Loucy (cell line): ENCODE measurements around the gene CD180.

Source experiments
- H2AFZ ChIP-seq: fragments of 200-600 bp; sonication (generic); 2 replicates; pipeline ENCODE4 v1.6.0; 2016; ENCODE audit warnings: antibody characterized with exemption, mild to moderate bottlenecking, low read length, moderate library complexity
- H3F3A ChIP-seq: fragments of 200-600 bp; 2 replicates; pipeline ENCODE4 v1.6.0; 2016; ENCODE audit warnings: antibody characterized with exemption, low read depth, mild to moderate bottlenecking
- H3K27me3 ChIP-seq: fragments of 200-600 bp; sonication (generic); 2 replicates; pipeline ENCODE4 v1.6.1; 2014; ENCODE audit warnings: low read length, mild to moderate bottlenecking; ENCODE audit not compliant: insufficient read depth, poor library complexity, severe bottlenecking
- H3K36me3 ChIP-seq: fragments of 200-600 bp; sonication (generic); 2 replicates; pipeline ENCODE4 v1.6.1; 2016; ENCODE audit warnings: low read length; ENCODE audit not compliant: insufficient read depth
- H3K4me1 ChIP-seq: fragments of 200-600 bp; sonication (generic); 2 replicates; pipeline ENCODE4 v1.5.1; 2014; ENCODE audit warnings: low read length, mild to moderate bottlenecking; ENCODE audit not compliant: insufficient read depth, poor library complexity, severe bottlenecking
- H3K4me2 ChIP-seq: fragments of 200-600 bp; sonication (generic); 2 replicates; pipeline ENCODE4 v1.6.0; 2014; ENCODE audit warnings: antibody characterized with exemption, low read length, low read depth, mild to moderate bottlenecking; ENCODE audit not compliant: poor library complexity, severe bottlenecking
- H3K4me3 ChIP-seq: fragments of 200-600 bp; sonication (generic); 2 replicates; pipeline ENCODE4 v1.5.1; 2014; ENCODE audit warnings: low read length, mild to moderate bottlenecking, mixed read lengths; ENCODE audit not compliant: poor library complexity, severe bottlenecking
- H3K79me2 ChIP-seq: fragments of 200-600 bp; sonication (generic); 2 replicates; pipeline ENCODE4 v1.6.1; 2014; ENCODE audit warnings: low read length; ENCODE audit not compliant: insufficient read depth
- H3K9ac ChIP-seq: fragments of 200-600 bp; sonication (generic); 2 replicates; pipeline ENCODE4 v1.6.0; 2014; ENCODE audit warnings: mild to moderate bottlenecking, low read depth, low read length, moderate library complexity; ENCODE audit not compliant: poor library complexity, severe bottlenecking
- H3K9me2 ChIP-seq: fragments of 200-600 bp; sonication (generic); replicated peaks from 2 replicates; pipeline ENCODE4 v1.6.1; 2016; ENCODE audit warnings: low read depth, low read length, mixed read lengths
- H3K9me3 ChIP-seq: fragments of 200-600 bp; sonication (generic); 2 replicates; pipeline ENCODE4 v1.6.1; 2014; ENCODE audit warnings: mild to moderate bottlenecking, antibody characterized with exemption, low read length, low read depth; ENCODE audit not compliant: insufficient read depth
- H4K20me1 ChIP-seq: fragments of 200-600 bp; sonication (generic); 2 replicates; pipeline ENCODE4 v1.6.0; 2014; ENCODE audit warnings: antibody characterized with exemption, low read length, mild to moderate bottlenecking; ENCODE audit not compliant: insufficient read depth, poor library complexity, severe bottlenecking
- EZH2phosphoT487 ChIP-seq: fragments of 200-600 bp; IDR thresholded peaks from 2 replicates; pipeline ENCODE4 v1.6.1; 2018; ENCODE audit warnings: antibody characterized with exemption, mild to moderate bottlenecking, moderate library complexity, borderline replicate concordance
- TF ChIP-seq, protein P1 (sequence below): fragments of 200-600 bp; sonication (generic); conservative IDR thresholded peaks from 2 replicates; pipeline ENCODE4 v1.5.1; 2014; ENCODE audit warnings: mild to moderate bottlenecking, antibody characterized with exemption, low read length

The CD180 gene

DNA sequence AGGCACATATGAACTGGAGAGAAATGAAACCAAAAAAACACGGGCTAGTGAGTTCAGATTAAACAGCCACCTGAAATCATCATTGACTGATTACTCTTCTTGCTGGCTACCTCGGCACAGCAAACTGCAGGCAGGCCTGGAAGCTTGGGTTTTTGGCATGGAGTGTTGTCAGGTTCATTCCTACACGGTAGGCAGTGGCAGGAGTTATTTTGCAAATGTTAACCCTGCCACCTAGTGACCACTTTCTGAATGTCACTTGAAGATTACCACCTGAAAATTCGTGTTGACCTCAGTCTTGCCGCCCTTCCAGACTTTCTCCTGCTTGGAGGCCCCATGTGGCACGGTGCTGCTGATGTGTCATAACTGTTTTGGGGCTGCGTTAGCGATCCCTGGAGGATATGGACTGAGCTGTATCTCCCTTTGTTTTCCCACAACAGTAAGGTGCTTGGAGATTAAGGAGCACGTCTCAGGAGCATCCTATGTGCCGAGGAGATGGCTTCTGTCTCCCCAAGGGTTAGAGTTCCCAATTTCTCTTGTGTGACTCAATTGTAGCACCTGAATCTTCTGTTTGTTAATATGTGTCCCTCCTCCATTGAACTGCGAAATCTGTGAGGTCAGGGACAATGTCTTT lies 12.7 kb upstream of the CD180 start:
- H3K9me2 ChIP-seq = no peaks in the 10 kb centered on the region
- H2AFZ ChIP-seq = 0 out of 2 replicates have a peak overlapping the region, but pooled peaks have one; percentile 4
- H3K79me2 ChIP-seq = no peaks in the 10 kb centered on the region
- no peak overlapping the region for H3K9ac ChIP-seq
- TF ChIP-seq, protein P1, sequence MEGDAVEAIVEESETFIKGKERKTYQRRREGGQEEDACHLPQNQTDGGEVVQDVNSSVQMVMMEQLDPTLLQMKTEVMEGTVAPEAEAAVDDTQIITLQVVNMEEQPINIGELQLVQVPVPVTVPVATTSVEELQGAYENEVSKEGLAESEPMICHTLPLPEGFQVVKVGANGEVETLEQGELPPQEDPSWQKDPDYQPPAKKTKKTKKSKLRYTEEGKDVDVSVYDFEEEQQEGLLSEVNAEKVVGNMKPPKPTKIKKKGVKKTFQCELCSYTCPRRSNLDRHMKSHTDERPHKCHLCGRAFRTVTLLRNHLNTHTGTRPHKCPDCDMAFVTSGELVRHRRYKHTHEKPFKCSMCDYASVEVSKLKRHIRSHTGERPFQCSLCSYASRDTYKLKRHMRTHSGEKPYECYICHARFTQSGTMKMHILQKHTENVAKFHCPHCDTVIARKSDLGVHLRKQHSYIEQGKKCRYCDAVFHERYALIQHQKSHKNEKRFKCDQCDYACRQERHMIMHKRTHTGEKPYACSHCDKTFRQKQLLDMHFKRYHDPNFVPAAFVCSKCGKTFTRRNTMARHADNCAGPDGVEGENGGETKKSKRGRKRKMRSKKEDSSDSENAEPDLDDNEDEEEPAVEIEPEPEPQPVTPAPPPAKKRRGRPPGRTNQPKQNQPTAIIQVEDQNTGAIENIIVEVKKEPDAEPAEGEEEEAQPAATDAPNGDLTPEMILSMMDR = peak; percentile 76
- TF ChIP-seq EZH2phosphoT487 = no peak
- H3F3A ChIP-seq = peaks cover 3% of the 10 kb centered on the region
- H3K9me3 ChIP-seq = no peaks in the 10 kb centered on the region
- no peaks in the 10 kb centered on the region for H3K36me3 ChIP-seq
- H3K4me1 ChIP-seq = peaks cover 44% of the 10 kb centered on the region
- H3K27me3 ChIP-seq = no peaks in the 10 kb centered on the region
- H3K4me2 ChIP-seq = peak overlapping the region; percentile 10
- H4K20me1 ChIP-seq = no peaks in the 10 kb centered on the region
- no peak overlapping the region for H3K4me3 ChIP-seq

DNA sequence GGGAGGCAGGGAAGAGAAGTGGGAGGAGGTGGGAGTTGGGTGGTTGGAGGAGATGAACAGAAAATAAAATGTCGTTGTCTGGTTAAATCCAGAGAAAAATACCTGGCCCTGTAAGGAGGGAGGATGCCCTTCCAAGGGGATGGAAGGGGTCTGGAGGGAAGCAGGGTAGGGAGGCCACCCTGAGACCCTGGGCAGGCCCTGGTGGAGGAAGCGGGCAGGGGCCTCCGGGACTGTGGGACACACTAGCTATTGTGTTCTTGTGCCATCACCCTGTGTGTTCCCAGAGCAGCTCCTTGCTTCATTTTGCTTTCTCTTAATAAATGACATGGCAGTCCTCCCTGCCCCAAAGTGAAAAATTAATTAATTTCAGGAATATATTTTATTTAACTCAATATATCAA lies 11.8 kb upstream of the CD180 start:
- Histone ChIP-seq H3K9me3 (no peaks in the 10 kb centered on the region), H2AFZ (no peak overlapping the region), H3F3A (peaks cover 3% of the 10 kb centered on the region), H3K27me3 (no peaks in the 10 kb centered on the region), H3K9me2 (no peaks in the 10 kb centered on the region), H3K4me3 (no peak overlapping the region), H3K4me1 (peaks cover 50% of the 10 kb centered on the region), H3K4me2 (no peak overlapping the region), H3K9ac (no peak overlapping the region), H3K79me2 (no peaks in the 10 kb centered on the region), H4K20me1 (no peaks in the 10 kb centered on the region), H3K36me3 (no peaks in the 10 kb centered on the region)
- TF ChIP-seq, protein P1 = no peak
- no peak for TF ChIP-seq EZH2phosphoT487

DNA sequence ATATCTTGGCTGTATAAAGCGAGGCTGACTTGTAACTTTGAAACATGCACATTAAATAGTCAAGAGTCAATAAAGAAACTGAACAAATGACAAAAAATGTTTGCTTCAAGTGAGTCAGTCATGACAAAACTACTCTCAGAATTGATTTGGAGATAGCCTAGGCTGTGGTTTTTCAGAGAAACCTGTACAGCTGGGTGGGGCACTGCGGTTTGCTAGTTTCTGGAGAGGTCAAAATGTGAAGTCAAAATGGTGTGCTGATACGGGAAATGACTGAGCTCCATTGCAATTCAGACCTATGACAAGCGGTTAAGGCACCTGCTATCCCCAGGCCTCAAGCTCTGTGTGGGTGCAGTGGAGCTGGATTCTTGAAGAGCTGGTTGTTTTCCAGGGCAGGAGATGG lies 10.3 kb upstream of the CD180 start:
- H2AFZ ChIP-seq = no peak overlapping the region

More for the DNA sequence above, 10.3 kb upstream of the CD180 start:
- Histone ChIP-seq H3K9me2 (no peaks in the 10 kb centered on the region), H3K79me2 (no peaks in the 10 kb centered on the region), H3K4me2 (peak overlapping the region; percentile 52), H4K20me1 (no peaks in the 10 kb centered on the region), H3K9ac (no peak overlapping the region), H3K4me1 (peaks cover 50% of the 10 kb centered on the region), H3K36me3 (no peaks in the 10 kb centered on the region), H3K9me3 (no peaks in the 10 kb centered on the region), H3F3A (peaks cover 3% of the 10 kb centered on the region), H3K27me3 (no peaks in the 10 kb centered on the region), H3K4me3 (peak overlapping the region; percentile 30)
- TF ChIP-seq EZH2phosphoT487 = no peak
- TF ChIP-seq, protein P1 = no peak
